Mammary epithelial cell (primary cell): ENCODE measurements around the gene CCDC7.

Experiments used
- EZH2 ChIP-seq: IDR thresholded peaks from 2 replicates; pipeline ENCODE4 v1.6.1; 2012; ENCODE audit warnings: low read length, inconsistent platforms, borderline replicate concordance
- TF ChIP-seq, protein P1 (sequence below), 2 donors: IDR thresholded peaks in 1 of 2; conservative IDR thresholded peaks in 1 of 2; 2 replicates each; pipeline ENCODE4 v1.5.1; 2011 to 2012; ENCODE audit warnings: inconsistent platforms in 2 of 2, low read length in 2 of 2, mild to moderate bottlenecking in 2 of 2, control low read depth in 1 of 2, low read depth in 1 of 2; ENCODE audit not compliant: insufficient read depth in 1 of 2; ENCODE audit errors: extremely low read depth in 1 of 2

DNA sequence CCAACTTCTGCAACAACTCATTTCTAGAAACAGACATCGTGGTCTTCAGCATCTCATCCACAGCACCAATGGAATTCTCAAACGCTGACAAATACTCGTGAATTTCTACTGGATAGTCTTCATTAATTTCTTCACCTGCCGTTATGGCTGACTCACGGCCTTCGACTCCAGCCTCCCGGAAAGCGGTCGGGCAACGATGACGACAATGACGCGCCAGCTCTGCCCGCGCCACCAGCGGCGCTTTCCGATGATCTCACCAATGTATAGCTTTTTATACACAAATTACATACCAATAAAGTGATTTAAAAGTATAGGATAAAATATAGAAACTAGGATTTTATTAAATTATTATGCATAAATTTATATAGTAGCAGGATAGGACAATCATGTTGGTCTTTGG, 65.7 kb downstream of the CCDC7 start:
- no peak for TF ChIP-seq EZH2
- TF ChIP-seq, protein P1, sequence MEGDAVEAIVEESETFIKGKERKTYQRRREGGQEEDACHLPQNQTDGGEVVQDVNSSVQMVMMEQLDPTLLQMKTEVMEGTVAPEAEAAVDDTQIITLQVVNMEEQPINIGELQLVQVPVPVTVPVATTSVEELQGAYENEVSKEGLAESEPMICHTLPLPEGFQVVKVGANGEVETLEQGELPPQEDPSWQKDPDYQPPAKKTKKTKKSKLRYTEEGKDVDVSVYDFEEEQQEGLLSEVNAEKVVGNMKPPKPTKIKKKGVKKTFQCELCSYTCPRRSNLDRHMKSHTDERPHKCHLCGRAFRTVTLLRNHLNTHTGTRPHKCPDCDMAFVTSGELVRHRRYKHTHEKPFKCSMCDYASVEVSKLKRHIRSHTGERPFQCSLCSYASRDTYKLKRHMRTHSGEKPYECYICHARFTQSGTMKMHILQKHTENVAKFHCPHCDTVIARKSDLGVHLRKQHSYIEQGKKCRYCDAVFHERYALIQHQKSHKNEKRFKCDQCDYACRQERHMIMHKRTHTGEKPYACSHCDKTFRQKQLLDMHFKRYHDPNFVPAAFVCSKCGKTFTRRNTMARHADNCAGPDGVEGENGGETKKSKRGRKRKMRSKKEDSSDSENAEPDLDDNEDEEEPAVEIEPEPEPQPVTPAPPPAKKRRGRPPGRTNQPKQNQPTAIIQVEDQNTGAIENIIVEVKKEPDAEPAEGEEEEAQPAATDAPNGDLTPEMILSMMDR (conservative IDR thresholded peaks at IDR 0.05 in 1 of 2, IDR thresholded peaks at IDR 0.05 in 1 of 2; ENCODE audit: extremely low read depth in 1 of 2, insufficient read depth in 1 of 2, low read depth in 1 of 2, low read length in 2 of 2), result no peak
